H9 (cell line): ENCODE data around the gene VAPA. TPM values are rescaled to one million over a fixed set of nuclear protein-coding genes. Genes with fewer than 3 reads are reported as not detected.

Experiments used
- DNase-seq: peaks from one replicate; pipeline ENCODE4 v3.0.0-alpha.2; 2017
- H2AFZ ChIP-seq: one replicate; pipeline ENCODE4 v1.6.1; 2013; ENCODE audit warnings: mild to moderate bottlenecking, low read length, control low read depth, moderate library complexity
- H2AK5ac ChIP-seq: 2 replicates; pipeline ENCODE4 v1.6.1; 2013; ENCODE audit warnings: low read length, control low read depth, mixed read lengths; ENCODE audit not compliant: insufficient read length
- H2BK120ac ChIP-seq: one replicate; pipeline ENCODE4 v1.6.1; 2013; ENCODE audit warnings: low read depth, mild to moderate bottlenecking, low read length, control low read depth, inconsistent platforms; ENCODE audit not compliant: poor library complexity, severe bottlenecking
- H2BK12ac ChIP-seq: 2 replicates; pipeline ENCODE4 v1.6.1; 2013; ENCODE audit warnings: low read length, control low read depth, mixed read lengths, low read depth; ENCODE audit not compliant: insufficient read length
- H2BK15ac ChIP-seq: 2 replicates; pipeline ENCODE4 v1.6.1; 2013; ENCODE audit warnings: low read depth, low read length, control low read depth
- H2BK20ac ChIP-seq: one replicate; pipeline ENCODE4 v1.6.1; 2013; ENCODE audit warnings: low read depth, mild to moderate bottlenecking, low read length, control low read depth, inconsistent platforms; ENCODE audit not compliant: poor library complexity, severe bottlenecking
- H2BK5ac ChIP-seq: 2 replicates; pipeline ENCODE4 v1.6.1; 2013; ENCODE audit warnings: low read length, control low read depth, mixed read lengths; ENCODE audit not compliant: insufficient read length
- H3K14ac ChIP-seq: 2 replicates; pipeline ENCODE4 v1.6.1; 2013; ENCODE audit warnings: low read length, control low read depth; ENCODE audit not compliant: insufficient read depth
- H3K18ac ChIP-seq: 2 replicates; pipeline ENCODE4 v1.6.1; 2013; ENCODE audit warnings: low read depth, mild to moderate bottlenecking, mixed read lengths, low read length, control low read depth; ENCODE audit not compliant: insufficient read length
- H3K23ac ChIP-seq: 2 replicates; pipeline ENCODE4 v1.6.1; 2013; ENCODE audit warnings: low read length, control low read depth, mixed read lengths, low read depth; ENCODE audit not compliant: insufficient read length
- H3K23me2 ChIP-seq: 2 replicates; pipeline ENCODE4 v1.6.1; 2013; ENCODE audit warnings: low read depth, mild to moderate bottlenecking, mixed read lengths, low read length, control low read depth; ENCODE audit not compliant: insufficient read length, poor library complexity, severe bottlenecking
- H3K27ac ChIP-seq: 2 replicates; pipeline ENCODE4 v1.5.1; 2013; ENCODE audit warnings: low read length, control low read depth, mixed read lengths, low read depth; ENCODE audit not compliant: insufficient read length
- H3K27me3 ChIP-seq: 2 replicates; pipeline ENCODE4 v1.6.1; 2013; ENCODE audit warnings: low read length, control low read depth, inconsistent platforms; ENCODE audit not compliant: insufficient read depth
- H3K4ac ChIP-seq: 2 replicates; pipeline ENCODE4 v1.6.1; 2013; ENCODE audit warnings: low read depth, mild to moderate bottlenecking, control low read depth, inconsistent platforms, low read length, moderate library complexity
- H3K4me1 ChIP-seq: 2 replicates; pipeline ENCODE4 v1.6.1; 2013; ENCODE audit warnings: low read length, control low read depth, inconsistent platforms; ENCODE audit not compliant: insufficient read depth
- H3K4me2 ChIP-seq: 2 replicates; pipeline ENCODE4 v1.6.1; 2013; ENCODE audit warnings: low read length, control low read depth, mixed read lengths; ENCODE audit not compliant: insufficient read length, insufficient read depth
- H3K56ac ChIP-seq: 2 replicates; pipeline ENCODE4 v1.6.1; 2013; ENCODE audit warnings: low read depth, mild to moderate bottlenecking, mixed read lengths, low read length, control low read depth; ENCODE audit not compliant: insufficient read length
- H3K79me1 ChIP-seq: 2 replicates; pipeline ENCODE4 v1.6.1; 2013; ENCODE audit warnings: low read depth, mild to moderate bottlenecking, moderate library complexity, low read length, control low read depth, inconsistent platforms; ENCODE audit not compliant: insufficient read depth, poor library complexity, severe bottlenecking
- H3K79me2 ChIP-seq: 2 replicates; pipeline ENCODE4 v1.6.1; 2013; ENCODE audit warnings: low read length, control low read depth, inconsistent platforms; ENCODE audit not compliant: insufficient read depth
- H3K9ac ChIP-seq: 2 replicates; pipeline ENCODE4 v1.6.1; 2013; ENCODE audit warnings: low read length, control low read depth, mixed read lengths; ENCODE audit not compliant: insufficient read length; ENCODE audit errors: extremely low read depth
- H3K9me3 ChIP-seq: one replicate; pipeline ENCODE4 v1.6.1; 2013; ENCODE audit warnings: low read depth, low read length, inconsistent platforms; ENCODE audit not compliant: control insufficient read depth
- H3T11ph ChIP-seq: one replicate; pipeline ENCODE4 v1.6.1; 2013; ENCODE audit warnings: mild to moderate bottlenecking, low read length, control low read depth, inconsistent platforms
- H4K20me1 ChIP-seq: one replicate; pipeline ENCODE4 v1.6.1; 2013; ENCODE audit not compliant: control insufficient read depth, insufficient read length, insufficient read depth
- H4K5ac ChIP-seq: 2 replicates; pipeline ENCODE4 v1.6.1; 2013; ENCODE audit warnings: low read depth, mild to moderate bottlenecking, mixed read lengths, low read length, control low read depth; ENCODE audit not compliant: insufficient read length
- H4K8ac ChIP-seq: replicated peaks from 2 replicates; pipeline ENCODE4 v1.6.1; 2013; ENCODE audit warnings: low read length, control low read depth, mixed read lengths, low read depth; ENCODE audit not compliant: insufficient read length
- H4K91ac ChIP-seq: 2 replicates; pipeline ENCODE4 v1.6.1; 2013; ENCODE audit warnings: low read depth, mild to moderate bottlenecking, moderate library complexity, mixed read lengths, low read length, control low read depth; ENCODE audit not compliant: insufficient read length
- H3K27ac Mint-ChIP-seq, 3 experiments: 2 replicates in 2 of 3; 3 replicates in 1 of 3; pipeline ENCODE4 v1.8.0; 2020 to 2021; ENCODE audit warnings: mixed read lengths in 3 of 3, mild to moderate bottlenecking in 1 of 3, moderate library complexity in 1 of 3
- H3K27me3 Mint-ChIP-seq: 2 replicates; pipeline ENCODE4 v1.8.0; 2021; ENCODE audit warnings: low read depth, mild to moderate bottlenecking, moderate library complexity, mixed read lengths
- H3K36me3 Mint-ChIP-seq, 3 experiments: 2 replicates in 2 of 3; 3 replicates in 1 of 3; pipeline ENCODE4 v1.8.0; 2020 to 2021; ENCODE audit warnings: low read depth in 3 of 3, mixed read lengths in 3 of 3; ENCODE audit not compliant: insufficient read depth in 1 of 3
- H3K4me1 Mint-ChIP-seq, 2 experiments: 2 replicates each; pipeline ENCODE4 v1.8.0; 2020; ENCODE audit warnings: mixed read lengths in 2 of 2
- H3K4me3 Mint-ChIP-seq, 2 experiments: 2 replicates in 1 of 2; 3 replicates in 1 of 2; pipeline ENCODE4 v1.8.0; 2020 to 2021; ENCODE audit warnings: mild to moderate bottlenecking in 2 of 2, mixed read lengths in 2 of 2, moderate library complexity in 1 of 2
- H3K9me3 Mint-ChIP-seq, 2 experiments: 2 replicates in 1 of 2; 3 replicates in 1 of 2; pipeline ENCODE4 v1.8.0; 2020; ENCODE audit warnings: mild to moderate bottlenecking in 2 of 2, mixed read lengths in 2 of 2, moderate library complexity in 1 of 2
- CTCF ChIP-seq: fragments of 200-600 bp; sonication (generic); conservative IDR thresholded peaks from 3 replicates; pipeline ENCODE4 v1.8.0; 2021; ENCODE audit warnings: antibody characterized with exemption, mild to moderate bottlenecking
- WGBS: extraction: QIAGEN DNeasy Blood & Tissue Kit; methylation state at CpG from one replicate; pipeline ENCODE4 v1.1.7; 2013; ENCODE audit warnings: missing lambda C conversion rate, low lambda C conversion rate, mixed read lengths; ENCODE audit not compliant: insufficient read length; ENCODE audit errors: extremely low coverage; 5-methylcytosine and 5-hydroxymethylcytosine counted together
- total RNA-seq: library from RNA; stranded (reverse); gene quantifications from 2 replicates; pipeline ENCODE4 v1.2.1, GENCODE V29; 2021

VAPA gene
- total RNA-seq, 1 experiment from 2014 or later, result 141 TPM

- H2BK5ac ChIP-seq, result no peak overlapping the region
- no peak overlapping the region for H2BK15ac ChIP-seq
- no peak overlapping the region for H3K23ac ChIP-seq
- H3K9me3 ChIP-seq, result no peaks in the 10 kb centered on the region
- DNase-seq, result no peak
- no peak overlapping the region for H3T11ph ChIP-seq
- no peak overlapping the region for H3K27ac ChIP-seq
- no peak overlapping the region for H3K14ac ChIP-seq
- Mint-ChIP-seq H3K4me1 (peaks cover 3 to 14% of the 10 kb centered on the region in 2 experiments), H3K27ac (peak overlapping the region in 2 of 3 experiments; percentile 35 to 47; a peak in 2 of 7 replicates), H3K27me3 (no peaks in the 10 kb centered on the region), H3K9me3 (no peaks in the 10 kb centered on the region), H3K4me3 (no peak overlapping the region), H3K36me3 (peaks cover 8 to 59% (median 30%) of the 10 kb centered on the region in 3 experiments; a peak in 6 of 7 replicates)
- no peak overlapping the region for H3K9ac ChIP-seq
- no peak overlapping the region for H2BK120ac ChIP-seq
- H3K4me2 ChIP-seq, result no peak overlapping the region
- no peak overlapping the region for H3K4ac ChIP-seq
- no peaks in the 10 kb centered on the region; the same call in 1 of the 2 replicates for H3K4me1 ChIP-seq
- no peaks in the 10 kb centered on the region for H3K23me2 ChIP-seq
- H2AK5ac ChIP-seq, result no peak overlapping the region
- no peak overlapping the region for H4K8ac ChIP-seq
- H3K27me3 ChIP-seq, result no peaks in the 10 kb centered on the region
- H4K91ac ChIP-seq, result no peak overlapping the region
- H2BK20ac ChIP-seq, result no peak overlapping the region
- no peak overlapping the region for H2BK12ac ChIP-seq
- TF ChIP-seq CTCF, result no peak
- H4K20me1 ChIP-seq, result no peaks in the 10 kb centered on the region
- no peak overlapping the region for H3K56ac ChIP-seq
- no peak overlapping the region for H2AFZ ChIP-seq
- peaks cover 11% of the 10 kb centered on the region for H3K79me1 ChIP-seq
- no peak overlapping the region for H4K5ac ChIP-seq
- H3K18ac ChIP-seq, result no peak overlapping the region
- H3K79me2 ChIP-seq, result peaks cover 2% of the 10 kb centered on the region
- WGBS, result no CpG with 5 or more reads among the region's 3 CpGs
Observed at GRCh38 chr18:9934274-9934673, 20.5 kb downstream of the VAPA start.
